ENCODE results near the gene OR10G6. TPM values are rescaled to one million over a fixed set of nuclear protein-coding genes. Genes with fewer than 3 reads are reported as not detected.
"Not testable (repeated sequence)": the region's sequence is repeated elsewhere in the genome, so short reads cannot be mapped to it uniquely, and the experiment has no call there.

The OR10G6 gene
- not detected for polyA plus RNA-seq (ENCODE audit: insufficient read length in 4 of 4)

- DNase-seq (ENCODE audit: low read depth in 4 of 4, low spot score in 2 of 4): no peak
These were observed at the start of gene OR10G6 for GRCh38 chr11:123995119-123995518. OR10G6 (minus strand) TSS chr11:123995161; CDS start chr11:123995161, 0 bp downstream.

GRCh38 chr11:124043420-124043819 lies 48.5 kb upstream of the OR10G6 start:
- no peak for DNase-seq (ENCODE audit: low read depth in 4 of 4, low spot score in 2 of 4)

GRCh38 chr11:124041254-124041653 lies 46.3 kb upstream of the OR10G6 start, which contains the start of gene OR10G7:
OR10G7 (minus strand) TSS chr11:124041325; CDS start chr11:124039001, 2,324 bp downstream.
- no peak for DNase-seq (ENCODE audit: low read depth in 4 of 4, low spot score in 2 of 4)

GRCh38 chr11:124039557-124039956 lies 44.6 kb upstream of the OR10G6 start:
- no peak for DNase-seq (ENCODE audit: low read depth in 4 of 4, low spot score in 2 of 4)

- DNase-seq (ENCODE audit: low read depth in 4 of 4, low spot score in 2 of 4): no peak
These were observed 41.7 kb upstream of the OR10G6 start for GRCh38 chr11:124036666-124037065.

DNA sequence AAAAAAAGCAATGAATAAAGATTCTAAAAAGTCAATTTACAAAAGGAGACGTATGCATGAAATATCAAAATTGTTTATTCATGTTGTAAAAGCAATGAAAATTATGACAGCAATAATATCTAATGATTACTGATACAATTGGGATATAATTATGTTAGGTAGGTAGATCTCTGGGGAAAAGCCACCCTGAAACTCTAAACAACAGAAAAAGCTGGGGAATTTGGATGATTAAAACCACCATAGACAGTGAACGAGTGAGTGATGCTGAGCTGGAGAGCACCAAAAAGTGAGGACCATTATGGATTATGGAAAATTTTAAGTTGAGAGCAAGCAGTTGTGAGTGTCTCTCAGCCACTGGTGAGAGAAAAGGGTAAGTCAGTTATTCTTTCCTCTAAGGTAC lies 31.5 kb upstream of the OR10G6 start, which contains the start of gene OR10G8:
TSS of gene OR10G8 (plus strand) at position 301 of the 400 bp plus-strand sequence. CDS start 2,825 bp downstream, outside the sequence.
- no peak for DNase-seq (ENCODE audit: low read depth in 4 of 4, low spot score in 2 of 4)

GRCh38 chr11:124015837-124016236 lies 20.9 kb upstream of the OR10G6 start:
- DNase-seq (ENCODE audit: low read depth in 4 of 4, low spot score in 2 of 4): not testable (repeated sequence)

- DNase-seq (ENCODE audit: low read depth in 4 of 4, low spot score in 2 of 4): no peak
These were observed 17.7 kb upstream of the OR10G6 start, which contains the start of gene OR10G4 for GRCh38 chr11:124012697-124013096. OR10G4 (plus strand) TSS chr11:124012997; CDS start chr11:124015575, 2,578 bp downstream.

GRCh38 chr11:123979311-123979710 lies 15.7 kb downstream of the OR10G6 start:
- DNase-seq (ENCODE audit: low read depth in 4 of 4, low spot score in 2 of 4): no peak

DNA sequence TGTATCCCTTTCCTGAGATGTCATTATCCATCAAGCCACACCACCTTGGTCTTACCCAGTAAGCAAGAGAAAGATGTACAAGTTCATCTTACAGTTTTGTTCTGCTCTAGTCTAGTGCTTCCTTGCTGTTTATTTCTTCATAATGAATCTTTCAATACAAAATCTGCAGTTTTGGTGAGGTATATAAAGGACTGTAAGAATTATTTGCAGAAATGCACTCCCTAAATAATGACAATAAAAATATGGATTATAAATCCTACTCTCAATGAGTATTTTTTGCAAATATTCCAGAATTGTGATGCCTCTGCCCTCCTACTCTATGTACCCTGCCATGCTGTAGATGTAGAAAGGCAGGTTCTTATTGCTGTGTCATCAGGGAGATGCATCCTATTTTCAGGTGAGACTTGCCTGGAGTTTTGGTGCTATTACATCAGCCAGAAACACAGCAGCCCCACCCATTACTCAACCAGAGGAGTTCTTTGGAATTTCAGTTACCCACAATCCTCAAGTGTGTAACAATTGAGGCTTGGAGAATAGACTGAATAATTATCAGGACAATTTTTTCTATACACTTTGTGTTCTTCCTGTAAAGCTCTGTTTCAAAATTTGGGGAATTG lies 17.1 kb downstream of the OR10G6 start, which contains the start of gene OR10S1:
TSS of gene OR10S1 (minus strand) at position 51 of the 617 bp plus-strand sequence. CDS start 117 bp downstream, outside the sequence.
- DNase-seq (ENCODE audit: low read depth in 4 of 4, low spot score in 2 of 4): no peak

GRCh38 chr11:123976770-123977560 lies 18.0 kb downstream of the OR10G6 start:
- no peak for DNase-seq (ENCODE audit: low read depth in 4 of 4, low spot score in 2 of 4)

DNA sequence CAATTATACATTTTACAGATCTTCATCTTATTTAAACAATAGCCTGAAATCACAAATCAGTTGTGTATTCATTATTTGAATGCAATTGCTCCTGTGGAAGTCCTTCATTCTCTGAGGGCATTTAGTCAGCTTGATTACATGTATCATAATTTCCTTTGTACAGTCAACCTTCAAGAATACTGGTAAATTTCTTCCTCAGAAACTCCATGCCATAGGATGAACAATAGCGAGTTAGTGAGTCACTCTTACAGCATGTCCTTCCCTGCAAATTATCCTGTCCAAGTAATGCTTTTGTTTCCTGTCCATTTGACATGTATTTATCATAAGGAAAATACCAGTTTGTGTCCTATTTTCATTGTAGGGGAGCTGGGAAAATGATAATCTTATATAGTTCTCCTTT lies 21.1 kb downstream of the OR10G6 start:
- DNase-seq (ENCODE audit: low read depth in 4 of 4, low spot score in 2 of 4): no peak

DNA sequence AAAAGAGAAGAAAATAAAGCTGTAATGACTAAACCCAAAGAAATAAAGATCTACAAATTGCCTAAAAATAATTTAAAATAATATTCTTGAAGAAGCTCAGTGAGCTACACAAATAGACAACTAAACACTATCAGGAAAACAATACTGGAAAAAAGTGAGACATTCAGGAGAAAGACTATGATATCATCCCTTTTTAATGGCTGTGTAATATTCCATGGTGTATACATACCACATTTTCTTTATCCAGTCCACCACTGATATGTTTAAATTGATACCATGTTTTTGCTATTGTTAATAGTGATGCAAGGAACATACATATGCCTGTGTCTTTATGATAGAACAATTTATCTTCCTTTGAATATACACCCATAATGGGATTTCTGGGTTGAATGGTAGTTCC lies 38.2 kb downstream of the OR10G6 start:
- no peak for DNase-seq (ENCODE audit: low read depth in 4 of 4, low spot score in 2 of 4)

GRCh38 chr11:123945132-123945531 lies 49.8 kb downstream of the OR10G6 start:
- DNase-seq (ENCODE audit: low read depth in 4 of 4, low spot score in 2 of 4): no peak

Other genes starting within 250 kb of the OR10G6 start
- gene OR6X1, start 240.6 kb downstream of the OR10G6 start, polyA plus RNA-seq (ENCODE audit: insufficient read length in 4 of 4): not detected
- not detected for gene OR6M1, start 188.8 kb downstream of the OR10G6 start, polyA plus RNA-seq (ENCODE audit: insufficient read length in 4 of 4)
- gene TMEM225, start 109.5 kb downstream of the OR10G6 start, polyA plus RNA-seq (ENCODE audit: insufficient read length in 4 of 4): not detected
- under 1 TPM in 1 of 4 donors, not detected in 3; 0.03 TPM for gene OR8D4, start 93.0 kb downstream of the OR10G6 start, polyA plus RNA-seq (ENCODE audit: insufficient read length in 4 of 4)
- not detected for gene OR4D5, start 55.5 kb downstream of the OR10G6 start, polyA plus RNA-seq (ENCODE audit: insufficient read length in 4 of 4)
- not detected for gene OR6T1, start 51.3 kb downstream of the OR10G6 start, polyA plus RNA-seq (ENCODE audit: insufficient read length in 4 of 4)
- gene OR10S1, start 17.4 kb downstream of the OR10G6 start, polyA plus RNA-seq (ENCODE audit: insufficient read length in 4 of 4): not detected
- under 1 TPM in 1 of 4 donors, not detected in 3; 0.05 TPM for gene OR10G4, start 17.8 kb upstream of the OR10G6 start, polyA plus RNA-seq (ENCODE audit: insufficient read length in 4 of 4)
- gene OR10G9, start 27.9 kb upstream of the OR10G6 start, polyA plus RNA-seq (ENCODE audit: insufficient read length in 4 of 4): not detected
- gene OR10G8, start 31.6 kb upstream of the OR10G6 start, polyA plus RNA-seq (ENCODE audit: insufficient read length in 4 of 4): not detected
- not detected for gene OR10G7, start 46.2 kb upstream of the OR10G6 start, polyA plus RNA-seq (ENCODE audit: insufficient read length in 4 of 4)
- gene VWA5A, start 120.3 kb upstream of the OR10G6 start, polyA plus RNA-seq (ENCODE audit: insufficient read length in 4 of 4): 10 to 100 TPM; 12.4 to 16.6 (median 14.6) TPM
- not detected for gene OR10D3, start 188.2 kb upstream of the OR10G6 start, polyA plus RNA-seq (ENCODE audit: insufficient read length in 4 of 4)
- under 1 TPM in 1 of 4 donors, not detected in 3; 0.02 TPM for gene OR8G1, start 245.9 kb upstream of the OR10G6 start, polyA plus RNA-seq (ENCODE audit: insufficient read length in 4 of 4)

Measured in left renal cortex interstitium (tissue), 4 donors.